Endothelial cell of umbilical vein (primary cell): ENCODE data around the gene SFXN3. TPM values are rescaled to one million over a fixed set of nuclear protein-coding genes. Genes with fewer than 3 reads are reported as not detected.

Experiments
- BruUV-seq: library from RNA; stranded (reverse); fragments of 400-500 nt; replicated peaks from 2 replicates; lab custom pipeline; 2021; lab: Mats Ljungman, UMichigan
- CTCF ChIA-PET: fragments of 300-600, 350-600 bp; sonication (Branson Sonifier 250); formaldehyde crosslinking; loops from one replicate; lab custom pipeline; 2021; ENCODE audit warnings: antibody characterized with exemption, inconsistent platforms; lab: Charles Lee
- POLR2A ChIA-PET: fragments of 300-600, 350-600 bp; sonication (Branson Sonifier 250); formaldehyde crosslinking; loops from one replicate; lab custom pipeline; 2021; ENCODE audit warnings: antibody characterized with exemption, inconsistent platforms; lab: Charles Lee
- DNase-seq: peaks from one replicate; pipeline ENCODE4 v3.0.0-alpha.2; 2011; ENCODE audit warnings: low read depth, low spot score
- FAIRE-seq: peaks from 2 replicates; lab custom pipeline; 2011; peaks lifted over from hg19 to GRCh38; lab: Jason Lieb, UNC
- H2AFZ ChIP-seq: 2 replicates; pipeline ENCODE4 v1.6.0; 2012; ENCODE audit warnings: low read depth, low read length, control low read depth, inconsistent platforms
- H3K27ac ChIP-seq: 2 replicates; pipeline ENCODE4 v1.5.1; 2011; ENCODE audit warnings: low read depth, mild to moderate bottlenecking, control low read depth, low read length, moderate library complexity; ENCODE audit not compliant: insufficient read depth
- H3K27me3 ChIP-seq, 2 experiments: 2 replicates each; pipeline versions ENCODE4 v1.6.0 to v1.6.1; 2011; ENCODE audit warnings: low read length in 2 of 2, mixed read lengths in 1 of 2; ENCODE audit not compliant: control insufficient read depth in 2 of 2, insufficient read depth in 2 of 2
- H3K36me3 ChIP-seq, 2 experiments: 2 replicates in 1 of 2; 3 replicates in 1 of 2; pipeline ENCODE4 v1.5.1; 2011; ENCODE audit warnings: low read length in 2 of 2, mild to moderate bottlenecking in 1 of 2, moderate library complexity in 1 of 2; ENCODE audit not compliant: control insufficient read depth in 2 of 2, insufficient read depth in 2 of 2; ENCODE audit errors: extremely low read depth in 1 of 2
- H3K4me1 ChIP-seq: 3 replicates; pipeline ENCODE4 v1.5.1; 2011; ENCODE audit warnings: mild to moderate bottlenecking, low read length; ENCODE audit not compliant: control insufficient read depth, insufficient read depth; ENCODE audit errors: extremely low read depth
- H3K4me2 ChIP-seq: 2 replicates; pipeline ENCODE4 v1.6.1; 2011; ENCODE audit warnings: low read length, control low read depth, mixed read lengths; ENCODE audit not compliant: insufficient read depth
- H3K4me3 ChIP-seq, 3 experiments: fragments of 200-600 bp in 1 of 3; sonication (generic), shearing (Covaris generic) in 1 of 3; replicated peaks in 1 of 3; 2 replicates each; pipeline ENCODE4 v1.5.1; 2011 to 2016; ENCODE audit warnings: control low read depth in 3 of 3, low read length in 3 of 3, mild to moderate bottlenecking in 2 of 3, inconsistent platforms in 1 of 3, low read depth in 1 of 3, moderate library complexity in 1 of 3; ENCODE audit not compliant: insufficient read depth in 1 of 3
- H3K79me2 ChIP-seq: 2 replicates; pipeline ENCODE4 v1.6.0; 2012; ENCODE audit warnings: low read length, inconsistent platforms; ENCODE audit not compliant: control insufficient read depth, insufficient read depth
- H3K9ac ChIP-seq: replicated peaks from 2 replicates; pipeline ENCODE3; 2011; ENCODE audit warnings: low read length, control low read depth; ENCODE audit not compliant: insufficient read depth; ENCODE audit errors: extremely low read depth
- H3K9me1 ChIP-seq: replicated peaks from 3 replicates; pipeline ENCODE4 v1.6.0; 2011; ENCODE audit warnings: mild to moderate bottlenecking, low read length; ENCODE audit not compliant: control insufficient read depth, insufficient read depth; ENCODE audit errors: extremely low read depth
- H3K9me3 ChIP-seq: replicated peaks from 2 replicates; pipeline ENCODE4 v1.5.1; 2012; ENCODE audit warnings: low read length, inconsistent platforms; ENCODE audit not compliant: control insufficient read depth, insufficient read depth
- H4K20me1 ChIP-seq: replicated peaks from 2 replicates; pipeline ENCODE3; 2011; ENCODE audit warnings: mild to moderate bottlenecking, low read length; ENCODE audit not compliant: control insufficient read depth, insufficient read depth; ENCODE audit errors: extremely low read depth
- EZH2 ChIP-seq: IDR thresholded peaks from 2 replicates; pipeline ENCODE4 v1.6.1; 2012; ENCODE audit warnings: borderline replicate concordance, low read depth, mild to moderate bottlenecking, moderate library complexity, low read length, inconsistent platforms; ENCODE audit not compliant: severe bottlenecking
- FOS ChIP-seq: IDR thresholded peaks from 2 replicates; pipeline ENCODE4 v1.6.1; 2011; ENCODE audit warnings: mild to moderate bottlenecking, low read length, moderate library complexity, borderline replicate concordance; ENCODE audit not compliant: insufficient read depth
- GATA2 ChIP-seq: IDR thresholded peaks from 2 replicates; pipeline ENCODE4 v1.7.0; 2011; ENCODE audit warnings: low read depth, mild to moderate bottlenecking, moderate library complexity, mixed read lengths, low read length; ENCODE audit not compliant: insufficient read length, insufficient read depth
- JUN ChIP-seq: IDR thresholded peaks from 2 replicates; pipeline ENCODE4 v1.6.1; 2011; ENCODE audit warnings: borderline replicate concordance, low read depth; ENCODE audit not compliant: insufficient read length, insufficient read depth
- MAX ChIP-seq: IDR thresholded peaks from 2 replicates; pipeline ENCODE4 v1.6.1; 2011; ENCODE audit not compliant: insufficient read depth, insufficient read length
- MYC ChIP-seq: IDR thresholded peaks from one replicate; pipeline ENCODE4 v1.6.1; 2011; ENCODE audit warnings: mild to moderate bottlenecking, low read depth, low read length
- POLR2AphosphoS5 ChIP-seq: IDR thresholded peaks from 2 replicates; pipeline ENCODE4 v1.6.1; 2012; ENCODE audit warnings: low read depth, mild to moderate bottlenecking, control low read depth, low read length, moderate library complexity; ENCODE audit not compliant: insufficient read depth
- dilution Hi-C: fragments of 300-500 bp; cut with MboI; formaldehyde crosslinking; loops from one replicate; pipeline ENCODE4 v1.15.0; 2019; ENCODE audit warnings: low sequenced_read_pairs; ENCODE audit not compliant: extremely low pct_ligation_motif_present
- intact Hi-C: fragments of 100-400 bp; cut with micrococcal nuclease; formaldehyde crosslinking; loops from one replicate; pipeline ENCODE4 v1.10.0; 2022
- polyA plus RNA-seq, 4 experiments: library from polyadenylated mRNA; depleted of rRNA in 3 of 4; stranded (reverse) in 3 of 4; unstranded in 1 of 4; fragments of >200 nt; gene quantifications; 2 replicates each; pipeline versions ENCODE4 v1.2.1 to v1.2.3, GENCODE V29; 2011 to 2012; ENCODE audit warnings: missing spikeins in 1 of 4
- total RNA-seq: library from RNA; stranded (reverse); gene quantifications from 2 replicates; pipeline ENCODE4 v1.2.3, GENCODE V29; 2021
- TF ChIP-seq, protein P1 (sequence below), 2 donors: IDR thresholded peaks; 1 replicate in 1 of 2; 2 replicates in 1 of 2; pipeline ENCODE4 v1.5.1; 2011; ENCODE audit warnings: low read length in 2 of 2, mild to moderate bottlenecking in 2 of 2, moderate library complexity in 2 of 2, control low read depth in 1 of 2, inconsistent platforms in 1 of 2, low read depth in 1 of 2; ENCODE audit not compliant: insufficient read depth in 1 of 2; ENCODE audit errors: extremely low read depth in 1 of 2

The SFXN3 gene
- total and polyA plus RNA-seq, 2 donors (not counting 3 experiments of a cell fraction or from before 2014, with no cell fraction given) = 83.1 to 117 TPM

- Histone ChIP-seq H3K27me3 (no peaks in the 10 kb centered on the region), H4K20me1 (no peaks in the 10 kb centered on the region), H3K36me3 (peaks cover 0 to 17% of the 10 kb centered on the region in 2 experiments), H2AFZ (peak within 1 kb of the TSS; percentile 95), H3K9me3 (no peaks in the 10 kb centered on the region), H3K27ac (no peak within 1 kb of the TSS), H3K4me1 (peaks cover 12% of the 10 kb centered on the region), H3K9ac (peak within 1 kb of the TSS; percentile 53), H3K4me3 (peak within 1 kb of the TSS; percentile 73 to 98 (median 81)), H3K9me1 (no peaks in the 10 kb centered on the region), H3K4me2 (peak within 1 kb of the TSS; percentile 79), H3K79me2 (peaks cover 30% of the 10 kb centered on the region)
- ChIA-PET CTCF (interaction anchor here (0.7 to 3.8 kb wide), 5 partner anchors 11 to 55 kb away, joined by 3 to 15 read pairs (median 3); partner anchors contain the start of gene SEMA4G), POLR2A (interaction anchor here (0.7 kb wide), 1 partner anchor 18 kb away, joined by 3 read pairs; the partner anchor contains the start of gene SEMA4G)
- DNase-seq (peak; percentile 84), FAIRE-seq (peak; percentile 91)
- TF ChIP-seq GATA2 (no peak), POLR2AphosphoS5 (peak; percentile 55), EZH2 (no peak), MYC (peak; percentile 84), JUN (no peak), MAX (peak; percentile 89), FOS (no peak)
- TF ChIP-seq, protein P1, sequence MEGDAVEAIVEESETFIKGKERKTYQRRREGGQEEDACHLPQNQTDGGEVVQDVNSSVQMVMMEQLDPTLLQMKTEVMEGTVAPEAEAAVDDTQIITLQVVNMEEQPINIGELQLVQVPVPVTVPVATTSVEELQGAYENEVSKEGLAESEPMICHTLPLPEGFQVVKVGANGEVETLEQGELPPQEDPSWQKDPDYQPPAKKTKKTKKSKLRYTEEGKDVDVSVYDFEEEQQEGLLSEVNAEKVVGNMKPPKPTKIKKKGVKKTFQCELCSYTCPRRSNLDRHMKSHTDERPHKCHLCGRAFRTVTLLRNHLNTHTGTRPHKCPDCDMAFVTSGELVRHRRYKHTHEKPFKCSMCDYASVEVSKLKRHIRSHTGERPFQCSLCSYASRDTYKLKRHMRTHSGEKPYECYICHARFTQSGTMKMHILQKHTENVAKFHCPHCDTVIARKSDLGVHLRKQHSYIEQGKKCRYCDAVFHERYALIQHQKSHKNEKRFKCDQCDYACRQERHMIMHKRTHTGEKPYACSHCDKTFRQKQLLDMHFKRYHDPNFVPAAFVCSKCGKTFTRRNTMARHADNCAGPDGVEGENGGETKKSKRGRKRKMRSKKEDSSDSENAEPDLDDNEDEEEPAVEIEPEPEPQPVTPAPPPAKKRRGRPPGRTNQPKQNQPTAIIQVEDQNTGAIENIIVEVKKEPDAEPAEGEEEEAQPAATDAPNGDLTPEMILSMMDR (IDR thresholded peaks at IDR 0.05; ENCODE audit: extremely low read depth in 1 of 2, insufficient read depth in 1 of 2, low read depth in 1 of 2, low read length in 2 of 2) = no peak
- dilution Hi-C loops = no loop called here
- intact Hi-C loops = loop anchor here (1.0 kb wide), 1 partner anchor 18 kb away; the partner anchor contains the start of gene SEMA4G
- no TSS peak for BruUV-seq
Measured at GRCh38 chr10:100986952-100987684, 43.9 kb upstream of the SFXN3 start, which contains the start of the genes MRPL43 and TWNK. TSS of gene MRPL43 (minus strand) at chr10:100987497. CDS start at chr10:100987443, 54 bp downstream. TSS of gene TWNK (plus strand) at chr10:100987543. CDS start at chr10:100988211, 668 bp downstream.
